ENCODE results near the gene PTPN11. TPM values are rescaled to one million over a fixed set of nuclear protein-coding genes. Genes with fewer than 3 reads are reported as not detected.

PTPN11 gene
- total and polyA plus RNA-seq, 2 of the 13 experiments (the other 11 are each of a cell fraction or from before 2014, with no cell fraction given) = 30.0 to 63.5 TPM

GRCh38 chr12:112535017-112535416, 116.3 kb downstream of the PTPN11 start:
- intact Hi-C loops (cut with micrococcal nuclease; ENCODE audit: unreplicated experiment) (no loop called here), in situ Hi-C loops (cut with HindIII; ENCODE audit: extremely low pct_ligation_motif_present, low pct_unique_long_range_greater_than_20kb) (no loop called here)
- no peaks in the 10 kb centered on the region for H4K20me1 ChIP-seq (ENCODE audit: insufficient read depth, low read length)
- no TSS peak for BruUV-seq (replicated peaks)
- peaks cover 0 to 9% of the 10 kb centered on the region in 2 experiments; a peak in 2 of 5 replicates for H3K27me3 ChIP-seq (ENCODE audit: control insufficient read depth in 1 of 2, insufficient read depth in 2 of 2, low read length in 2 of 2)
- no peaks in the 10 kb centered on the region for H3K36me3 ChIP-seq (replicated peaks in 1 of 2; ENCODE audit: control insufficient read depth in 1 of 2, insufficient read depth in 2 of 2, low read length in 2 of 2)
- ChIA-PET CTCF (ENCODE audit: low intra/inter-chr PET ratio, low total read pairs) (no interaction called here), POLR2A (no interaction called here)
- no peak for TF ChIP-seq YEATS4 (CRISPR knock-in tag; IDR thresholded peaks at IDR 0.05; ENCODE audit: borderline replicate concordance)
- H3K27ac ChIP-seq (ENCODE audit: extremely low read length, insufficient read depth, low read length) = no peak overlapping the region
- ATAC-seq (no peak; the same call in 2 of the 3 replicates), FAIRE-seq (no peak), DNase-seq (ENCODE audit: low spot score) (no peak)
- no CpG with 5 or more reads among the region's 6 CpGs for WGBS (ENCODE audit: low lambda C conversion rate)
- H3K4me1 ChIP-seq (ENCODE audit: insufficient read depth, low read length) = peaks cover 6% of the 10 kb centered on the region; the same call in 1 of the 2 replicates
- no peak overlapping the region for H3K9ac ChIP-seq (ENCODE audit: insufficient read depth, low read depth, low read length)
- no peaks in the 10 kb centered on the region for H3K9me3 ChIP-seq (ENCODE audit: low read length)
- no peak overlapping the region for H3K4me3 ChIP-seq (replicated peaks in 1 of 3; ENCODE audit: insufficient read depth in 1 of 3, low read depth in 2 of 3, low read length in 3 of 3)
- H3K4me2 ChIP-seq (ENCODE audit: low read depth, low read length) = no peak overlapping the region
- H3K79me2 ChIP-seq (ENCODE audit: insufficient read depth, low read length) = no peaks in the 10 kb centered on the region
- H2AFZ ChIP-seq (ENCODE audit: low read length) = no peak overlapping the region

GRCh38 chr12:112535637-112536366, 117.1 kb downstream of the PTPN11 start:
- POLR2A ChIA-PET = no interaction called here
- intact Hi-C loops (cut with micrococcal nuclease; ENCODE audit: unreplicated experiment) = no loop called here
- no peaks in the 10 kb centered on the region for H3K9me3 ChIP-seq (ENCODE audit: low read length)

More at GRCh38 chr12:112535637-112536366, 117.1 kb downstream of the PTPN11 start:
- H3K27me3 ChIP-seq (ENCODE audit: control insufficient read depth in 1 of 2, insufficient read depth in 2 of 2, low read length in 2 of 2) = peaks cover 0 to 11% of the 10 kb centered on the region in 2 experiments; a peak in 2 of 5 replicates
- H3K4me2 ChIP-seq (ENCODE audit: low read depth, low read length) = no peak overlapping the region
- no peak overlapping the region for H3K9ac ChIP-seq (ENCODE audit: insufficient read depth, low read depth, low read length)
- no TSS peak for BruUV-seq (replicated peaks)
- no peak for DNase-seq (ENCODE audit: low spot score)
- ATAC-seq = no peak
- FAIRE-seq = no peak
- in situ Hi-C loops (cut with HindIII; ENCODE audit: extremely low pct_ligation_motif_present, low pct_unique_long_range_greater_than_20kb) = no loop called here
- H3K27ac ChIP-seq (ENCODE audit: extremely low read length, insufficient read depth, low read length) = no peak overlapping the region
- CTCF ChIA-PET (ENCODE audit: low intra/inter-chr PET ratio, low total read pairs) = no interaction called here
- WGBS (ENCODE audit: low lambda C conversion rate) = 44% methylated on average over 6 of the region's 6 CpGs
- peaks cover 6% of the 10 kb centered on the region; the same call in 1 of the 2 replicates for H3K4me1 ChIP-seq (ENCODE audit: insufficient read depth, low read length)
- H3K4me3 ChIP-seq (replicated peaks in 1 of 3; ENCODE audit: insufficient read depth in 1 of 3, low read depth in 2 of 3, low read length in 3 of 3) = no peak overlapping the region
- H3K79me2 ChIP-seq (ENCODE audit: insufficient read depth, low read length) = no peaks in the 10 kb centered on the region
- peak; percentile 28 to 70; a peak in 3 of 4 replicates for TF ChIP-seq MAFK (conservative IDR thresholded peaks at IDR 0.05 in 1 of 2, IDR thresholded peaks at IDR 0.05 in 1 of 2; ENCODE audit: low read length in 2 of 2)
- peak; percentile 47; the same call in 1 of the 2 replicates for TF ChIP-seq MAFF (IDR thresholded peaks at IDR 0.05; ENCODE audit: low read depth, low read length)
- no peak for TF ChIP-seq ZNF687 (CRISPR knock-in tag; IDR thresholded peaks at IDR 0.05)
- no peak for TF ChIP-seq HOXA5 (CRISPR knock-in tag; IDR thresholded peaks at IDR 0.05)
- no peak for TF ChIP-seq REXO4 (CRISPR knock-in tag; IDR thresholded peaks at IDR 0.05; ENCODE audit: borderline replicate concordance)
- TF ChIP-seq ZFP90 (CRISPR knock-in tag; IDR thresholded peaks at IDR 0.05; ENCODE audit: borderline replicate concordance) = no peak
- no peak for TF ChIP-seq SAP130 (CRISPR knock-in tag; IDR thresholded peaks at IDR 0.05; ENCODE audit: low read depth)
- no peak for TF ChIP-seq ZNF292 (CRISPR knock-in tag; IDR thresholded peaks at IDR 0.05; ENCODE audit: borderline replicate concordance, low read depth)
- TF ChIP-seq JUN (CRISPR knock-in tag; IDR thresholded peaks at IDR 0.05) = no peak
- TF ChIP-seq ZSCAN12 (CRISPR knock-in tag; IDR thresholded peaks at IDR 0.05) = no peak
- TF ChIP-seq FOSL1 (CRISPR knock-in tag; IDR thresholded peaks at IDR 0.05; ENCODE audit: borderline replicate concordance) = no peak
- TF ChIP-seq ZNF615 (CRISPR knock-in tag; IDR thresholded peaks at IDR 0.05; ENCODE audit: borderline replicate concordance) = no peak
- no peaks in the 10 kb centered on the region for H4K20me1 ChIP-seq (ENCODE audit: insufficient read depth, low read length)
- H3K36me3 ChIP-seq (replicated peaks in 1 of 2; ENCODE audit: control insufficient read depth in 1 of 2, insufficient read depth in 2 of 2, low read length in 2 of 2) = no peaks in the 10 kb centered on the region
- H2AFZ ChIP-seq (ENCODE audit: low read length) = no peak overlapping the region
